ENCODE results near the gene ZP1.

Gene ZP1

DNA sequence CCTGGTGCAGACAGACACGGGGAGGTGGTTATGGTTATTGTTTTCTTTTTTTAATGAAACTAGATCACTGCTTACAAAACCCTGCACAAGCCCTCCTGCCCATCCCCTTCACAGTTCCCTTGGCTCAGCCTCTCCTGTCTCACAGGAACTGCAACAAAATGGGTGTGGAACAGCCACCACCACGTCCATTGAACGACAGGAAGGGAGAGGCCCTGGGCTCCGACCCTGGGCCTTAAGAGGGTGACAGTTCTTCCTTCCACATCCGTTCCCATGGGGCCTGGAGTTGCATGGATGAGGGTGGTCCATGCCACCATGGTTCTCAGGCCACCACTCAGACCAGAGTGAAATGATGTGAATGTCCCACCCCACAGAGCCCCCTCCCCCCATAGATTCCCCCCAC, 23.4 kb downstream of the ZP1 start:
- H3K27me3 ChIP-seq (ENCODE audit: control insufficient read depth, insufficient read depth, low read length), result no peaks in the 10 kb centered on the region
- no peak overlapping the region for H3K9ac ChIP-seq (ENCODE audit: low read length)
- peaks cover 58% of the 10 kb centered on the region for H3K36me3 ChIP-seq (ENCODE audit: control insufficient read depth, insufficient read depth, low read length)

DNA sequence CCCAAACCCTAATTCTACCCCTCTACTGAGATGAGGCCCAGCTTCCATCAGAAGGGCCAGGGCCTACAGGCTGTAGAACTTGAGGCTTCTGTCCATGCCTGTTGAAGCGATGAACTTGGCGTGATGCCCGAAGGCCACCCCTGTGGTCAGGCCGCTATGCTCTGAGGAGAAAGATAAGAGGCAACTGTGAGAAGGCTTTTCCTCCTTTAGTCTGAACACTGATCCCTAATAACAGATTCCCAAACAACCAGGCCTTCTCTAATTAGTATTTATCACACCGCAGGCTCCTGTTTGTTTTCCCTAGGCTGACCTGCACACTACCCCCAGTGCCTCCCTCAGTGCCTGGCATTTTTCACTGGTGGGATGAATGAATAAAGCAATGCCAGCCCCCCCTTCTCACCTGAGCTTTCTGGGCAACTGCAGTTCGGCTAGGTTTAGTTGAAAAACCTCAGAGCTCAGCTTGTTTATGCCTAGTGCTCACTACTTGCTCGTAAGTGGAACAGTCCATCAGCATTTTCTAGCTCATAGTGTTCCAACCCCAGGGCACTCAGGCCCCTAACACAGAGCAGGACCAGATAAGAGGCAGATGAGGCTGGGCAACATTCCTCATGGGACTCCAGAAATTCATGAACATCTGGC, 23.9 kb downstream of the ZP1 start:
- Histone ChIP-seq H3K9ac (ENCODE audit: low read length) (no peak overlapping the region), H3K4me1 (ENCODE audit: control insufficient read depth, insufficient read depth, low read length) (no peaks in the 10 kb centered on the region), H3K9me3 (ENCODE audit: control insufficient read depth, insufficient read depth, low read depth, low read length) (no peaks in the 10 kb centered on the region), H3K27me3 (ENCODE audit: control insufficient read depth, insufficient read depth, low read length) (no peaks in the 10 kb centered on the region), H3K36me3 (ENCODE audit: control insufficient read depth, insufficient read depth, low read length) (peaks cover 63% of the 10 kb centered on the region), H3K27ac (ENCODE audit: low read depth, low read length) (no peak overlapping the region), H3K4me3 (ENCODE audit: low read depth, low read length) (no peak overlapping the region)

More for the DNA sequence above, 23.4 kb downstream of the ZP1 start:
- no peaks in the 10 kb centered on the region for H3K4me1 ChIP-seq (ENCODE audit: control insufficient read depth, insufficient read depth, low read length)
- no peak overlapping the region for H3K27ac ChIP-seq (ENCODE audit: low read depth, low read length)
- no peaks in the 10 kb centered on the region for H3K9me3 ChIP-seq (ENCODE audit: control insufficient read depth, insufficient read depth, low read depth, low read length)
- no peak overlapping the region for H3K4me3 ChIP-seq (ENCODE audit: low read depth, low read length)

DNA sequence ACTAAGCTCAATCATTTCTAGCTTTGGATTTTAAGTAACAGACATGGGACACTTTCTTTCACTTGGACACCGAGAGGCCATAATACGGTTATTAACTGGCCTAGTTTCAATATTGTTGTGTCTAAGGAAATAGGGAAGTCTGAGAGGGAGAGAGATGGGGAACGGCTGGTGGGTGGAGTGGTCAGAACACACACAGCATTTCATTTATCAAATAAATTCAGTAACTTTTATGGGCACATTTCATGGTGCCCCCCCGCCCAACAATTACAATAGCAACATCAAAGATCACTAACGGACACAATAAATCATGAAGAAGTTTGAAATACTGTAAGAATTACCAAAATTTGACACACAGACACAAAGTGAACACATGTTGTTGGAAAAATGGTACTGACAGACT, 28.3 kb downstream of the ZP1 start:
- Histone ChIP-seq H3K36me3 (ENCODE audit: control insufficient read depth, insufficient read depth, low read length) (peaks cover 96% of the 10 kb centered on the region), H3K27ac (ENCODE audit: low read depth, low read length) (no peak overlapping the region), H3K4me1 (ENCODE audit: control insufficient read depth, insufficient read depth, low read length) (no peaks in the 10 kb centered on the region)

GRCh38 chr11:60897496-60897895, 30.2 kb downstream of the ZP1 start:
- H3K4me1 ChIP-seq (ENCODE audit: control insufficient read depth, insufficient read depth, low read length), result no peaks in the 10 kb centered on the region
- H3K4me3 ChIP-seq (ENCODE audit: low read depth, low read length), result no peak overlapping the region
- no peak overlapping the region for H3K27ac ChIP-seq (ENCODE audit: low read depth, low read length)
- H3K9me3 ChIP-seq (ENCODE audit: control insufficient read depth, insufficient read depth, low read depth, low read length), result no peaks in the 10 kb centered on the region
- no peaks in the 10 kb centered on the region for H3K27me3 ChIP-seq (ENCODE audit: control insufficient read depth, insufficient read depth, low read length)
- H3K9ac ChIP-seq (ENCODE audit: low read length), result no peak overlapping the region
- peaks cover 96% of the 10 kb centered on the region for H3K36me3 ChIP-seq (ENCODE audit: control insufficient read depth, insufficient read depth, low read length)

More for the DNA sequence above, 28.3 kb downstream of the ZP1 start:
- Histone ChIP-seq H3K9me3 (ENCODE audit: control insufficient read depth, insufficient read depth, low read depth, low read length) (no peaks in the 10 kb centered on the region), H3K27me3 (ENCODE audit: control insufficient read depth, insufficient read depth, low read length) (no peaks in the 10 kb centered on the region), H3K4me3 (ENCODE audit: low read depth, low read length) (no peak overlapping the region), H3K9ac (ENCODE audit: low read length) (no peak overlapping the region)

DNA sequence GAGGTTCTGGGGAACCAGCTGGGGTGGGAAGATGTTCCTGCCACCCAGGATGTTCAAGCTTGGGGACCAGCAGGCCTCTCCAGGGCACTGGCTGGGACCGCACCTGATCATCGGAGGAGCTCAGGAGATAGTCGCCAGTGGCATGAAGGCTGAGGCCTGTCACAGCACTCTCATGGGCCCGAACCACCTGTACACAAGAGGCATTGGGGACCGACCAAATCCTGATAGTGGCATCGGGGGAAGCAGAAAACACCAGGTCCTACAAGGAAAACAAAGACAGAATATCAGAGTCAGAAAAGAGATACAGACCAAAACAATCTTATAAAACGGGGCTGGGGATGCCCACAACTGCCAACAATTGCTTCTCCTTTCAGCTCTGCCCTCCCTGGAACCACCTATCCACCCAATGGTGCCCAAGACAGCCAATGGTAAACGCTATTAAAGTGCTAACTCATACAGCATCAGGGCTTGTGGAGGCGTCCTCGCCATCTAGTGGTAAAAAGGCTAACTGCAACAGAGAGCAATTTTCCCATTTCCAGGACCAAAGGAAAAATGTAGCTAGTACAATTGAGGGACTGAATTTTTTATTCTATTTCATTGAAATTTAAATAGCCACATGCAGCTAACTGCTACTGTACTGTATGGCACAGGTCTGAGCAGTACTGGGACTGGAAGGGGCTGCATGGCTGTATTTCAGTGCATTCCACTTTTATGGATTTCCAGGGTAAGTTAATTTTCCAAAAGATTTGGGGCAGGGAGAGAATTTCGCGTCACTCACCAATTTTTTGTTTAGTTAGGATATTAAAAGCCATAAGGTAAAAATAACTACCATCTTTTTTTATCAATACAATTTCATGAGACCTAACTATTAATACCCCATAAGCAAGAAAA, 31.9 kb downstream of the ZP1 start:
- Histone ChIP-seq H3K27me3 (ENCODE audit: control insufficient read depth, insufficient read depth, low read length) (no peaks in the 10 kb centered on the region), H3K4me1 (ENCODE audit: control insufficient read depth, insufficient read depth, low read length) (no peaks in the 10 kb centered on the region), H3K4me3 (ENCODE audit: low read depth, low read length) (no peak overlapping the region), H3K9me3 (ENCODE audit: control insufficient read depth, insufficient read depth, low read depth, low read length) (no peaks in the 10 kb centered on the region), H3K36me3 (ENCODE audit: control insufficient read depth, insufficient read depth, low read length) (peaks cover 97% of the 10 kb centered on the region), H3K9ac (ENCODE audit: low read length) (no peak overlapping the region), H3K27ac (ENCODE audit: low read depth, low read length) (0 out of 2 replicates have a peak overlapping the region, but pooled peaks have one; percentile 11)

DNA sequence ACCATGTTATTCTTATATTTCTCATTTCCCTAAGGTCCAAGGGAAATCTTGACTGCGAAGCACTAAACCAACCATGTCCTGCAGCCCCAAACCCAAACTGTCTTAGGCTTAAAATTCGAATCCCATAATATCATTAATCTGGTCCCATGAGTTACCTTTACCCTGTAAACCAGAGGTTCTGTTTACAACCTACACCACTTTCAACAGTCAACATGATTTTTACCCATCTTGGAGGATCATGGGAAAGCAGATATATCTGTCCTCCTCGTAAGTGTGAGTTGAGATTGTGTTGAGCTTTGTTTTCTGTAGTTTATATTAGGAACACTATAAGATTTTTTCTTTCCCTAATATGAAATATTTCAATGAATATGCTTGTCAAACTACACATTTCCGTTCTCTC, 32.6 kb downstream of the ZP1 start:
- H3K4me1 ChIP-seq (ENCODE audit: control insufficient read depth, insufficient read depth, low read length), result peaks cover 1% of the 10 kb centered on the region
- no peak overlapping the region for H3K9ac ChIP-seq (ENCODE audit: low read length)
- H3K4me3 ChIP-seq (ENCODE audit: low read depth, low read length), result no peak overlapping the region
- H3K27me3 ChIP-seq (ENCODE audit: control insufficient read depth, insufficient read depth, low read length), result no peaks in the 10 kb centered on the region
- no peaks in the 10 kb centered on the region for H3K9me3 ChIP-seq (ENCODE audit: control insufficient read depth, insufficient read depth, low read depth, low read length)
- peaks cover 90% of the 10 kb centered on the region for H3K36me3 ChIP-seq (ENCODE audit: control insufficient read depth, insufficient read depth, low read length)
- no peak overlapping the region for H3K27ac ChIP-seq (ENCODE audit: low read depth, low read length)

- Histone ChIP-seq H3K9ac (ENCODE audit: low read length) (no peak overlapping the region), H3K27ac (ENCODE audit: low read depth, low read length) (no peak overlapping the region), H3K36me3 (ENCODE audit: control insufficient read depth, insufficient read depth, low read length) (peaks cover 81% of the 10 kb centered on the region), H3K4me1 (ENCODE audit: control insufficient read depth, insufficient read depth, low read length) (peaks cover 7% of the 10 kb centered on the region), H3K4me3 (ENCODE audit: low read depth, low read length) (no peak overlapping the region), H3K9me3 (ENCODE audit: control insufficient read depth, insufficient read depth, low read depth, low read length) (no peaks in the 10 kb centered on the region), H3K27me3 (ENCODE audit: control insufficient read depth, insufficient read depth, low read length) (no peaks in the 10 kb centered on the region)
Measured at GRCh38 chr11:60900673-60901404, 33.5 kb downstream of the ZP1 start.

GRCh38 chr11:60902625-60903024, 35.3 kb downstream of the ZP1 start:
- H3K4me1 ChIP-seq (ENCODE audit: control insufficient read depth, insufficient read depth, low read length), result peaks cover 7% of the 10 kb centered on the region
- H3K36me3 ChIP-seq (ENCODE audit: control insufficient read depth, insufficient read depth, low read length), result peaks cover 63% of the 10 kb centered on the region
- H3K9me3 ChIP-seq (ENCODE audit: control insufficient read depth, insufficient read depth, low read depth, low read length), result no peaks in the 10 kb centered on the region
- H3K27me3 ChIP-seq (ENCODE audit: control insufficient read depth, insufficient read depth, low read length), result no peaks in the 10 kb centered on the region
- no peak overlapping the region for H3K27ac ChIP-seq (ENCODE audit: low read depth, low read length)
- H3K9ac ChIP-seq (ENCODE audit: low read length), result no peak overlapping the region
- no peak overlapping the region for H3K4me3 ChIP-seq (ENCODE audit: low read depth, low read length)

GRCh38 chr11:60905047-60905446, 37.7 kb downstream of the ZP1 start:
- Histone ChIP-seq H3K27ac (ENCODE audit: low read depth, low read length) (no peak overlapping the region), H3K4me1 (ENCODE audit: control insufficient read depth, insufficient read depth, low read length) (peaks cover 7% of the 10 kb centered on the region), H3K4me3 (ENCODE audit: low read depth, low read length) (peak overlapping the region; percentile 97), H3K9ac (ENCODE audit: low read length) (peak overlapping the region; percentile 92), H3K27me3 (ENCODE audit: control insufficient read depth, insufficient read depth, low read length) (peaks cover 22% of the 10 kb centered on the region), H3K36me3 (ENCODE audit: control insufficient read depth, insufficient read depth, low read length) (peaks cover 40% of the 10 kb centered on the region), H3K9me3 (ENCODE audit: control insufficient read depth, insufficient read depth, low read depth, low read length) (no peaks in the 10 kb centered on the region)

- Histone ChIP-seq H3K4me3 (ENCODE audit: low read depth, low read length) (peak overlapping the region; percentile 97), H3K27me3 (ENCODE audit: control insufficient read depth, insufficient read depth, low read length) (peaks cover 26% of the 10 kb centered on the region), H3K9me3 (ENCODE audit: control insufficient read depth, insufficient read depth, low read depth, low read length) (no peaks in the 10 kb centered on the region), H3K27ac (ENCODE audit: low read depth, low read length) (peak overlapping the region; percentile 91), H3K4me1 (ENCODE audit: control insufficient read depth, insufficient read depth, low read length) (peaks cover 7% of the 10 kb centered on the region), H3K9ac (ENCODE audit: low read length) (peak overlapping the region; percentile 92), H3K36me3 (ENCODE audit: control insufficient read depth, insufficient read depth, low read length) (peaks cover 34% of the 10 kb centered on the region)
Measured at GRCh38 chr11:60905551-60906113, 38.3 kb downstream of the ZP1 start.

Data from HUES6 (cell line).